ENCODE measurements around the gene IPO4. TPM values are rescaled to one million over a fixed set of nuclear protein-coding genes. Genes with fewer than 3 reads are reported as not detected.

IPO4 gene
- total RNA-seq, 4 donors from 2014 or later = 12.1 to 60.0 (median 17.3) TPM

- TF ChIP-seq, protein P1, sequence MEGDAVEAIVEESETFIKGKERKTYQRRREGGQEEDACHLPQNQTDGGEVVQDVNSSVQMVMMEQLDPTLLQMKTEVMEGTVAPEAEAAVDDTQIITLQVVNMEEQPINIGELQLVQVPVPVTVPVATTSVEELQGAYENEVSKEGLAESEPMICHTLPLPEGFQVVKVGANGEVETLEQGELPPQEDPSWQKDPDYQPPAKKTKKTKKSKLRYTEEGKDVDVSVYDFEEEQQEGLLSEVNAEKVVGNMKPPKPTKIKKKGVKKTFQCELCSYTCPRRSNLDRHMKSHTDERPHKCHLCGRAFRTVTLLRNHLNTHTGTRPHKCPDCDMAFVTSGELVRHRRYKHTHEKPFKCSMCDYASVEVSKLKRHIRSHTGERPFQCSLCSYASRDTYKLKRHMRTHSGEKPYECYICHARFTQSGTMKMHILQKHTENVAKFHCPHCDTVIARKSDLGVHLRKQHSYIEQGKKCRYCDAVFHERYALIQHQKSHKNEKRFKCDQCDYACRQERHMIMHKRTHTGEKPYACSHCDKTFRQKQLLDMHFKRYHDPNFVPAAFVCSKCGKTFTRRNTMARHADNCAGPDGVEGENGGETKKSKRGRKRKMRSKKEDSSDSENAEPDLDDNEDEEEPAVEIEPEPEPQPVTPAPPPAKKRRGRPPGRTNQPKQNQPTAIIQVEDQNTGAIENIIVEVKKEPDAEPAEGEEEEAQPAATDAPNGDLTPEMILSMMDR (IDR thresholded peaks at IDR 0.05; ENCODE audit: low read depth) = no peak
These were observed 52.6 kb downstream of the IPO4 start, which contains the start of gene PSME1 for GRCh38 chr14:24135834-24136683. Gene PSME1, plus strand, starts transcription at chr14:24136194. Its CDS starts 69 bp downstream, at chr14:24136263.

GRCh38 chr14:24135584-24135833, 53.1 kb downstream of the IPO4 start:
- TF ChIP-seq, protein P1 (IDR thresholded peaks at IDR 0.05; ENCODE audit: low read depth) = no peak

- TF ChIP-seq, protein P1 (IDR thresholded peaks at IDR 0.05; ENCODE audit: low read depth) = no peak
These were observed 54.9 kb downstream of the IPO4 start for GRCh38 chr14:24133735-24134134.

DNA sequence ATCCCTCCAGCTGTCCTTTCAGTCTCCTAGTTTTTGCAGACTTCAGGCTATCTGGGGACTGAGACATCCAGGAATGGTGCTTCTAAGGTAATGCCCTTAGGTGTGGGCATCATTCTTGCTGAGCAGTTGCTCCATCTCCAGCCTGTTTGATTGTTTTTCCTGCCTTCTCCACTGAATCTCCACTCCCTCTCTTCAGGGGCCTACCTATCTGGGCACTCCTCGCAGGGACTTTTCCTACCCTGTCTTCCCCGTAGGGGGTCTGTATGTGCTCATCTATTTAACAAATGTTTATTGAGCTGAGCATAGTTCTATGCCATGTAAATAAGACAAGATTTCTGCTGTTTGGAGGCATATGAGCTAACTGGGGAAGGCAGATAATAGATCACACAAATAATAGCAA, 55.6 kb downstream of the IPO4 start:
- TF ChIP-seq, protein P1 (IDR thresholded peaks at IDR 0.05; ENCODE audit: low read depth) = no peak

DNA sequence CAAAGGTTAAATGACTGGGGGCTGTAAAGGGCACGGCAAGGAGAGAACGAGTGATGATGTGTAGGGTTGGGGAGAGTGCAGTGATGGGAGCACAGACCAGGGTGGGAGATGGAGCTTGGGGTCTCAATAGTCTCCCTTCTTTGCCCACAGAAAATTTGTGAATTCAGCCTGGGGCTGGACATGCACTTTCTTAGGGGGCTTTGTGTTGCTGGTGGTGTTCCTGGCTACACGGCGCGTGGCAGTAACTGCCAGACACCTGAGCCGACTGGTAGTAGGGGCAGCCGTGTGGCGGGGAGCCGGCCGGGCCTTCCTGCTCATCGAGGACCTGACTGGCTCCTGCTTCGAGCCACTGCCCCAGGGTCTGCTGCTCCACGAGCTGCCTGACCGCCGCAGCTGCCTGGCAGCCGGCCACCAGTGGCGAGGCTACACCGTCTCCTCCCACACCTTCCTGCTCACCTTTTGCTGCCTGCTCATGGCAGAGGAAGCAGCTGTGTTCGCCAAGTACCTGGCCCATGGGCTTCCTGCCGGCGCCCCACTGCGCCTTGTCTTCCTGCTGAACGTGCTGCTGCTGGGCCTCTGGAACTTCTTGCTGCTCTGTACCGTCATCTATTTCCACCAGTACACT, 56.4 kb downstream of the IPO4 start:
- TF ChIP-seq, protein P1 (IDR thresholded peaks at IDR 0.05; ENCODE audit: low read depth) = no peak

DNA sequence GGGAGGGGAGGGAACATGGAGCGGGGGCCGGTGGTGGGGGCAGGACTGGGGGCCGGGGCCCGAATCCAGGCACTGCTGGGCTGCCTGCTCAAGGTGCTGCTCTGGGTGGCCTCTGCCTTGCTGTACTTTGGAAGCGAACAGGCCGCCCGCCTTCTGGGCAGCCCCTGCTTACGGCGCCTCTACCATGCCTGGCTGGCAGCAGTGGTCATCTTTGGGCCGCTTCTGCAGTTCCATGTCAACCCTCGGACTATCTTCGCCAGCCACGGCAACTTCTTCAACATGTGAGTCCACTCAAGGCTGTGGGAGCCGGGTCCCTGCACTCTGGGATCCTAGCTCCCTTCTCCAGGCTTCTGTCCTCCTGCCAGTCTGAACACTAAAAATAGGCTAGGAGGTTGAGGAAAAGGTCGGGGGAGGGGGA, 57.1 kb downstream of the IPO4 start:
- TF ChIP-seq, protein P1 (IDR thresholded peaks at IDR 0.05; ENCODE audit: low read depth) = no peak

- TF ChIP-seq, protein P1 (IDR thresholded peaks at IDR 0.05; ENCODE audit: low read depth) = no peak
These were observed 57.7 kb downstream of the IPO4 start for GRCh38 chr14:24130717-24131548.

Measured in subcutaneous adipose tissue (tissue), 4 donors.